Measurements from ENCODE around the gene DDX20.
A peak's percentile ranks its signal among the peaks of the same experiment; 100 is the strongest.

Gene DDX20

DNA sequence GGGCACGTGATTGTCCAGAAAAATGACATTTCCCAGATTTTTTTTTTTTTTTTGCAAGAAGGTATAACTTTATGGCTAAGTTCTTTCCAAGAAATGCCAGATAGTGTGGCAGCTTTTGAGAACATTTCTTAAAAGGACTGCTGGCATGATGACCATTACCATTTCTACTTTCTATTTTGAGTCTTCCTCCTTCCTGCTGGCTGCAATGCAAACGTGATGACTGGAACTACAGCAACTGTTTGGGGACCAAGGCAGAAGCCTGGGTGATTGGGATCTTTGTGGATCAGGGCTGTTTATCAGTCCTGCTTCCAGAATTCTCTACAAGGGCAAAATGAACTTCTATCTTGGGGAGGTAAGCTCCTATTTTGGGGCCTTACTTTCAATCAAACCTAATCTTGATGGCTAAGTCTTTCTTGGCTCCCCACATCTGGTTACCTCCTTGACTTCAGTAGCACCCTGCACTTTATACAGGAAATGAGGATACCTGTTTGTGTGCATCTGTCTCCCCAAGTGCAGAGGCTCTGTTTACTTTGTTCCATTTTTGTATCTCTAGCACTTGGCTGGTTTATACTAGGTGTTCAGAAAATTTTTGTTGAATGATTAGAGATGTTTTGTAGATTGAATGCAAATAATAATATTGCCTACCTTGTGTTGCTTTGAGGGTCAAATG lies 3.7 kb upstream of the DDX20 start:
- DNase-seq = no peak

GRCh38 chr1:111754984-111755330 lies 744 bp upstream of the DDX20 start:
- DNase-seq = peak; percentile 37 to 38

GRCh38 chr1:111756124-111756513 lies 418 bp downstream of the DDX20 start:
- no peak for DNase-seq

DNA sequence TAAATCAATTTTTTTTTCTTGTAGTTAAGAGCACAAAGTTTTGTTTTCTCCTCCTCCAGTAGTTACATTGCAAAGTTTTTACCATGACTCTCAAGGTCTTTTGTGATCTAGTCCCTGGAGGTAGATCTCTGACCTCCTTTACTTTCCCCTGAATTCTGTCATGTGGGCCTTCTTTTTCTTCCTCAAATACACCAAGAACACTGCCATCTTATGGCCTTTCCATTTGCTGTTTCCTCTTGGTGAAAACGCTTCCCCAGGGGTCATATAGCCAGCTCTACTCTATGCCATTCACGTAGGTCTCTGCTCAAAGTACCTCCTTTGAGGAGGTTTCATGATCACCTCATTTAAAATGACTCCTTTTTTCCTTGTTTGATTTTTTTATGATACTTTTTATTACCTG lies 2.7 kb downstream of the DDX20 start:
- no peak for DNase-seq

DNA sequence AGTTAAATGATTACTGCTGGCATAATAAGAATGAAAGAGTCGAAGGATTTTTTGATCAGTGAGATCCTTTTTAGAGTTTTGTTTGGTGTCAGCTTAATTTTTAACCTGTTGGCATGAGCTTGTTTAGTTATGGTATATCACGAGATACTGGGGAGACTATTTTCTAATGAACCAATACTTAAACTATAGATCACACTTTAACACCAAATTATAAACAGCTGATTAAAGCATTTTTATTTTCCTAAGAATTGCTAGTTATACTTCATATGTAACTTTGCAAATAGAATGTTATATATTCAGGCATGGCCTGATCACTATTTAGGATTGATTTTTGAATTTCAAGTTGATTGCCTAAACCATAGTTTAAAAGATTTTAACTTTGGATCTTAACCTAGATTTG lies 6.0 kb downstream of the DDX20 start:
- no peak for DNase-seq

- no peak for DNase-seq
Observed at GRCh38 chr1:111762332-111762731, 6.6 kb downstream of the DDX20 start.

- DNase-seq = no peak
Observed at GRCh38 chr1:111768023-111768422, 12.3 kb downstream of the DDX20 start.

DNA sequence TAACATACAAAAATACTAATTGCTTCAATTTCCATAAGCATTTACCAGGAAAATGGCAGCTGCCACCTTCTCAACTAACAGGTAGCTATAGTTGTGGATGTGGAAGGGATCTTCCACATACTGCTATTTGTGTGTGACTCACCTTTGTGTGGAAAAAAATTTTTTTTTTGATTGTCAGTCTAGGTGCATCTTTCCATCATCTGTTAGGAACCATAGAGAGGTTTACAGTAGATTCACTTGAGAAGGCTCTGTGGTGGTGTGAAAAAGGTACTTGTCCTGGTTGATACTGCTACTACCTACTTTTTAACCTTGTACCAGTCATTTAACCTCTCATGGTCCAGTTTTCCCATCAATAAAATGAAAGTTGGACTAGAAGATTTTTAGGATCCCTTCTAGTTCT lies 12.9 kb downstream of the DDX20 start:
- no peak for DNase-seq

- peak in 1 of 2 experiments; percentile 43 for DNase-seq
Observed at GRCh38 chr1:111769517-111770146, 13.9 kb downstream of the DDX20 start.

DNA sequence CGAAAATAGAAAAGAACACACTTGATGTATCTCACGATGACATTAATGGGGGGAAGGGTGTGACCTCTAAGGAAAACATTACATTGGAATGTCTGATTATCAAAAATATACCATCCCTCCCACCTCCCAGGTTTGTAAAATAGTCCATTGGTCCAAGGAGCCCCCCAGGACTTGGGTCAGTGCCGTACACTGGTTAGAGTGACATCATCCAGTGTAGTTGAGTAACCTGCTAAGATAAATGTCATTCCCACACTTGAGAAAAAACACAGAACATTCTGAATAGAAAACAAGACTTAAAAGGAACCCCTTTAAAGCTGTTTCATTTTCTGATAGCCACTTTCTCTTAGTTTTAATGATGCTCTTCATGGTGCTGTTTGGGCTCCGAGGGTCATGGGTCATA lies 15.2 kb downstream of the DDX20 start:
- DNase-seq = no peak

DNA sequence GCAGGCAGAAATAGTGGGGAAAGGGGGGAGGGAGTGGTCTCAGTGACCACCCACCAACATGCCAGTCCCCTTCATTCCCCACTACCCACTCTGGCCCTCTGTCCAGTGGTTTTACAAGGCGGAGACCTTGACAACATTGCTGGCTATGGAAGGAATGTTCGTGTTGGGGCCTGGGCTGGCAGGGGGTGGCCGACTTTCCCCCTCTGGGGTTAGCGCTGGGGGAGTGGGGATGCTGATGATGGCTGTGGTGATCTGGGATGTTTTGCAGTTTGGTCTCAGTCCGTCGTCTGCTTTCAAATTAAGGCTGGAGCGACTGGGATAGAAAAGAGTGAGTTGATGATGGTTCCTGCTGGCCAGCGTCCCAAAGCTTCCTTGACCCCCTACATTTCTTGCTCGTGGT lies 20.3 kb downstream of the DDX20 start:
- DNase-seq = no peak

DNA sequence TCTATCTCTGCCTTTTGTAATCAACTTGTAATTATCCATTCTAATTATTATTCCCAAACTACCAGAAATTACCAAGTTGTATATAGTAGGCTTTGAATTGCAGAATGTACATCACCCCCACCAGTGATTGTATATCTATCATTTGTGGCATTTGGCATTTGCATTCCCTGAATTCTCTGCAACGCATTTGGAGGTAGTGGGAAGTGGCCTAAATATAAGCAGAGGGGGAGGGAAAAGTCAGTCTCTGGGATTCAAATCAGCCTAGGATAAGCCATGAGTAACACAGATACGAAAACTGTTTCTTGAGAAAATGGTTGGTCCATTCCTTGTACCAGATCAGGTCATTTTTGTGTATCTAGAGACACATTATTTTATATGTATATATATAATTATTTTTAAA lies 20.7 kb downstream of the DDX20 start:
- DNase-seq = no peak

- no peak for DNase-seq
Observed at GRCh38 chr1:111776861-111777260, 21.2 kb downstream of the DDX20 start.

GRCh38 chr1:111777301-111777700 lies 21.6 kb downstream of the DDX20 start:
- no peak for DNase-seq

DNA sequence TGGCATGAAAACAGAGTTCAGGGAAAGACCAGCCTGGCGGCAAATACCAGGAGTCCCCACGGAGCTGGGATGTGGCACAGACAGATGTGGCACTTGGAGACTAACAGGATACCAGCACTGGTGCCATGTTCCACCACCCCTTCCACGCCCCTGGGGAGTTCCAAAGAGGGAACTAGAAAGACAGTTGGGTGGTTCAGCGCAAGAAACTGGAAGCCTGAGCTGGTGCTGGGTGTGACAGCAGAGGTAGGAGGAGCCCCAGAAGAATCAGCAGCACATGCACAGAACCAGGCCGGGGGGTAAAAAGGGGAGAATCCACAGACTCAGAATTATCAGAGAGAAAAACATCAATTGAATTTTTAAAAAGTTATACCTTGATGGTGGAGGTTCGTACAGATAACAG lies 22.4 kb downstream of the DDX20 start:
- DNase-seq = no peak

DNA sequence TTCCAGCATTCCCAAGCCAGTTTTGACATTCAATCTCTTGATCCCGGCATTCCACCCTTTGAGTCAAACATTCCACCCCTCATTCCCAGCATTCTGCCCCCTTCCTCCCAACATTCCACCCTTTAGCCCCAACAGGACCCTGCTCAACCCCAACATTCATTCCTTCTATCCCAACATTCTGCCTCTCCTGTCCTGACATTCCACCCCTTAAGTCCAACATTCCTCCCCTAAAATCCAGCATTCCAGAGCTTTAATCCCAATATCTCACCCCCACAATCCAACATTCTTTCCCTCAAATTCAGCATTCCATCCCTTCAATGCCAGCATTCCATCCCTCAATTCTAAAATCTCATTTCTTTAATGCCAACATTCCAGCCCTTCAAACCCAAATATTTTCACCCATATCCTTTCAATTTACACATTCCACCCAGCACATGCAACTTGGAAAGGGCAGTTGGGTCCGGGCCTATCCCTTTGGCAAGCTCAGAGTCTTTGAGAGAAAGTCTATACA lies 22.9 kb downstream of the DDX20 start:
- DNase-seq = no peak

GRCh38 chr1:111779546-111779945 lies 23.8 kb downstream of the DDX20 start:
- DNase-seq = no peak

DNA sequence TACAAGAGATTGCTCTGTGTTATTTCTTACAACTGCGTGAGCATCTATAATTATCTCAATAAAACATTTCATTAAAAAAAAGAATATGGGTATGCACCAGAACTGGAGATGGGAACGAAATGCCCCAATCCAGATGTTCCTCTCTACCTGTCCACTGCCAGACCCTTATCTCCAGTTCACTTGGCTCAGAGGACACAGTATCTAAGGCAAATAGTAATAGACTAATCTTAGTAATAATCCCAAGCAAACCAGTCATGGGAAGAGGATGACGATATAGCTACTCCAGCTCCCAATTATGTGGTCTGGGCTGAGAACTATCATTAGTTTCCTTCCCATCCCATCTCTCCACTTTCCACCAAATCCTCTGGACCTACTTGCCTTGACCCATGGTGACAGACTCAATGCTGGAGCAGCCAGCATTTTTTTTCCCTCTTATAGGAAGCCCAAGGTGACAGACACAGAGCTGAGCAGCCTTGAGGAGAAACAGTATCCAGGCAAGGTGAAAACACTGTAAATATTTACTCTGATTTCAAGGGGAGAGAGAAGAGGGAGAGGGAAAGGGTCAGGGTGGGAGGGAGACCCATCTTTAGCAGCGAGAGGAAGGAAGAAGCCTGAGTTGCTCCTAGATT lies 28.7 kb downstream of the DDX20 start:
- DNase-seq = no peak

GRCh38 chr1:111786669-111787207 lies 31.0 kb downstream of the DDX20 start:
- DNase-seq = no peak

DNA sequence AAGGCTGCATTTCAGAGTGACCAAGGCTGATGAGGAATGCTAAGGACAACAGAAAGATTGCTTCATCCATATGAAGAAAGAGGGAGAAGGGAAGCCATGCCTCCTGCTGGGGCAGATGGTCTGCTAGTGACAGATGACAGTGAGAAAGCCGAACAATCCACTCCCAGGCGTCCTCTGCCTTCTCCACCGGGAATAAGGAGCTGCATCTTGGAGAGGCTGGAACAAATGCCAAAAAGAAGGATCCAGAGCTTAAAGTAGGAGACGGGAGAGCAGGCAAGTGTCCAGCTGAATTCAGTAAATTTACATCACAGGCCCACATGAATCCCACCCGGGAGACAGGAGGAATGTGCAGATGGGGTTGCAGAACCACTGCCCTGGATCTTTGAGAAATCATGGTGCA lies 33.4 kb downstream of the DDX20 start:
- DNase-seq = no peak

GRCh38 chr1:111789666-111790316 lies 34.1 kb downstream of the DDX20 start:
- no peak for DNase-seq

GRCh38 chr1:111791776-111792175 lies 36.1 kb downstream of the DDX20 start:
- DNase-seq = no peak

DNA sequence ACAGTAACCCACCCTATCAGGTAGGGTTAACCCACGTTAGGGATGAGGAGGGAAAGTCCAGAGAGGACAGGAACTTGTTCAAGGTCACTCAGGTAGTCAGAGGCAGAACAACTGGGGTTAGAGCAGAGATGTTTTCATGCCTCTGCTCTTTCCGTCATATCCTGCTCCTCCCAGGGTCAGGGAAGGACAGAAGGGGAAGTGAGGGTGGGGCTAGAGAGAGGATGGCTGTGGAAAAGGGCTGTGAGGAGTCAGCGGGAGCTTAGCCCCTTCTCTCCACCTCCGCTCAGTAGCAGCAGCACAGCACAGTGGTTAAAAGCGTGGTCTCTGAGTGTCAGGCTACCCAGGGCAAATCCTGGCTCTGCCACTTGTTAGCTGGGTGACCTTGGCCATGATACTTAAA lies 36.5 kb downstream of the DDX20 start:
- DNase-seq = no peak

GRCh38 chr1:111793923-111794322 lies 38.2 kb downstream of the DDX20 start:
- DNase-seq = no peak
